ENCODE data around the gene PHLDA1. TPM values are rescaled to one million over a fixed set of nuclear protein-coding genes. Genes with fewer than 3 reads are reported as not detected.
A peak's percentile ranks its signal among the peaks of the same experiment; 100 is the strongest.

Gene PHLDA1
- total and polyA plus RNA-seq, 8 donors, result 15.8 to 59.3 (median 48.2) TPM

DNA sequence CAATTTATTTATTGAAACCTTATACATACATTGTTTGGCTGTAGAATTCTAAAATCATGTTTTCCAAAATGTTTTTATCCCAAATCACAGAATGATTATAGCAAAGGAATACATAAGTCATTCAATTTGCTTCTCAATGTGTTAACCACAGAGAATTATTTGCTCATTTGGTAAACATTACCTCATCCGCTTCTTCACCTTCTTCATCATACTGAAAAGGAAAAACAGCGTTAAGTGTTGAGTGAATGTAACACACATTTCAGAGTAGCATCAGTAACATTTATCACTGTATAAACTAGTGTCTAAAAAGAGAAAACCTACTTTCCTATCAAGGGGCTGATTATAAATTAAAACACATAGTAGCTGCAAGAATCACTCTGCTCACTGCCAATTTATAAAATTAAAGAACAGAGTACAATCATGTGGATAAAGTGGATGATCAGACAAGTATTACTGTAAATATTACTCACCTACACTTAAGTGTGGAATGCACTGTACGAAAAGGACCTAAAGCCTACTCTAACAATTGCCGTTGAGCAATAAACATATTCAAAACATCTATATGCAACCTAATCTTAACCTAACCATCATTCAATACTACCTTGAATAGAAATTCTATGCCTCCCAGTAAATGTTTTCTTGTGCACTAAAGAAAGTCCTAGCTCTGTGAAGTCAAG lies 18.1 kb upstream of the PHLDA1 start:
- Histone ChIP-seq H3K36me3 (peaks cover 0 to 69% of the 10 kb centered on the region in 2 donors), H3K27me3 (no peaks in the 10 kb centered on the region), H3K9me3 (no peaks in the 10 kb centered on the region), H3K27ac (peak overlapping the region in 1 of 2 donors; percentile 34), H3K4me3 (no peak overlapping the region), H3K4me1 (peaks cover 7 to 10% of the 10 kb centered on the region in 2 donors)
- intact Hi-C loops (cut with DNase I), result no loop called here
- TF ChIP-seq, protein P1, sequence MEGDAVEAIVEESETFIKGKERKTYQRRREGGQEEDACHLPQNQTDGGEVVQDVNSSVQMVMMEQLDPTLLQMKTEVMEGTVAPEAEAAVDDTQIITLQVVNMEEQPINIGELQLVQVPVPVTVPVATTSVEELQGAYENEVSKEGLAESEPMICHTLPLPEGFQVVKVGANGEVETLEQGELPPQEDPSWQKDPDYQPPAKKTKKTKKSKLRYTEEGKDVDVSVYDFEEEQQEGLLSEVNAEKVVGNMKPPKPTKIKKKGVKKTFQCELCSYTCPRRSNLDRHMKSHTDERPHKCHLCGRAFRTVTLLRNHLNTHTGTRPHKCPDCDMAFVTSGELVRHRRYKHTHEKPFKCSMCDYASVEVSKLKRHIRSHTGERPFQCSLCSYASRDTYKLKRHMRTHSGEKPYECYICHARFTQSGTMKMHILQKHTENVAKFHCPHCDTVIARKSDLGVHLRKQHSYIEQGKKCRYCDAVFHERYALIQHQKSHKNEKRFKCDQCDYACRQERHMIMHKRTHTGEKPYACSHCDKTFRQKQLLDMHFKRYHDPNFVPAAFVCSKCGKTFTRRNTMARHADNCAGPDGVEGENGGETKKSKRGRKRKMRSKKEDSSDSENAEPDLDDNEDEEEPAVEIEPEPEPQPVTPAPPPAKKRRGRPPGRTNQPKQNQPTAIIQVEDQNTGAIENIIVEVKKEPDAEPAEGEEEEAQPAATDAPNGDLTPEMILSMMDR (IDR thresholded peaks at IDR 0.05), result no peak
- ATAC-seq (peak; percentile 72), DNase-seq (no peak)

DNA sequence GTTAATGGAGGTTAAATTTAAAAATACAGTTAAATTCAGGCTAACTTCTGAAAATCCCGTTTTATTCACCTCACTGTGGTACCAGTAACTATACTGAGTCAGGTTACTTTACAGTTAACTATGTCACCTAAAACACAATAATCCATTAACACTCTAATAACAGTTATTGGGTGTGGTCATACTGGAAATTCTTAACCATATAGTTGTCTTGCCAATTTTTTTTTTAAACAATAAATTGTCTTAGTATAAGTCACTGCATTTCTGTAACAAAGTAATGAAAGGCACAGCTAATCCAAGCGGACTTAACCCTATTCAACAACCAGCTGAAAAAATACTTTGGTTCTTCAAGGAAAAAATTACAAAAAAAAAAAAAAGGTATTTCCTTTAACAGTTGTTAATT lies 16.2 kb upstream of the PHLDA1 start:
- H3K27ac ChIP-seq, result no peak overlapping the region
- no peak overlapping the region for H3K4me3 ChIP-seq
- no peak for ATAC-seq
- intact Hi-C loops (cut with DNase I), result no loop called here
- no peaks in the 10 kb centered on the region for H3K27me3 ChIP-seq
- peaks cover 7 to 10% of the 10 kb centered on the region in 2 donors for H3K4me1 ChIP-seq
- TF ChIP-seq, protein P1 (IDR thresholded peaks at IDR 0.05), result no peak
- H3K9me3 ChIP-seq, result no peaks in the 10 kb centered on the region
- DNase-seq, result no peak
- peaks cover 0 to 59% of the 10 kb centered on the region in 2 donors for H3K36me3 ChIP-seq

DNA sequence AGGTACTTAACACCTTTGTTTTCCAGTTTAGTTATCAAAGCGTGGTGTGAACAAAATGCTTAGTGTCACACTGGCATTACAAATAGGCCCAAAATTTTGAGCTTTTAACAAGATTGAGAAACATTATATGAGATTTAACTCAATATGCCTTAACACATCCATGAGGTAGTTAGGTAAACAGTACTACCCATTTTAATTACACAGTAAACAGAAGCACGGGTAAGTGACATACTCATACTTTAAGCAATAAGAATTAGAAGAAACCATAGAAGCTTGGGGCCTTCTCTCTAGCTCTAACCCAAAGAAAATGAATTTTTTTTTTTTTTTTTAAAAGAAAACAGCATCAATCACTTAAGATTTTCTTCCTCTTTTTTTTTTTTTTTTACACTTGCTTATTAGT lies 15.5 kb upstream of the PHLDA1 start:
- ATAC-seq (peak; percentile 72), DNase-seq (no peak)
- Histone ChIP-seq H3K27ac (no peak overlapping the region), H3K4me1 (peaks cover 7 to 10% of the 10 kb centered on the region in 2 donors), H3K36me3 (peaks cover 0 to 52% of the 10 kb centered on the region in 2 donors), H3K9me3 (no peaks in the 10 kb centered on the region), H3K27me3 (no peaks in the 10 kb centered on the region), H3K4me3 (no peak overlapping the region)
- intact Hi-C loops (cut with DNase I), result no loop called here
- TF ChIP-seq, protein P1 (IDR thresholded peaks at IDR 0.05), result no peak

DNA sequence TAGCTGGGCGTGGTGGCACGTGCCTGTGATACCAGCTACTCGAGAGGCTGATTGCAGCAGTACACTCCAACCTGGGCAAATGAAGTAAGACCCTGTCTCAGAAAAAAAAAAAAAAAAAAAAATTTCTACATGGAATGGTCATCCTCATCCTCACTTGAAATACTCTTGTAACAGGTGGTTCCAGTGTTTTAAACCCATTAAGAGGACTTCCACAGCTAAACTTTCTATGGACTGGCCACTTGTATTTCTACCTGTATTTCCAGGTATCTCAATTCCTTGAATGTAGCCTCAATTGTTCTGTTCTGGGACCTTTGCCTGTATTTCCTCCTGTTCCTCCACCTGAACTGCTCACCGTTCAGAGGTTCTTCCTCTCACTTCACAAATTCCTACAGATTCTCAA lies 11.8 kb upstream of the PHLDA1 start:
- H3K4me1 ChIP-seq, result peaks cover 0 to 4% of the 10 kb centered on the region in 2 donors
- no peak overlapping the region for H3K27ac ChIP-seq
- H3K27me3 ChIP-seq, result no peaks in the 10 kb centered on the region
- H3K4me3 ChIP-seq, result no peak overlapping the region
- TF ChIP-seq, protein P1 (IDR thresholded peaks at IDR 0.05), result no peak
- no peak for ATAC-seq
- no peak for DNase-seq
- peaks cover 0 to 15% of the 10 kb centered on the region in 2 donors for H3K36me3 ChIP-seq
- no peaks in the 10 kb centered on the region for H3K9me3 ChIP-seq
- intact Hi-C loops (cut with DNase I), result no loop called here

DNA sequence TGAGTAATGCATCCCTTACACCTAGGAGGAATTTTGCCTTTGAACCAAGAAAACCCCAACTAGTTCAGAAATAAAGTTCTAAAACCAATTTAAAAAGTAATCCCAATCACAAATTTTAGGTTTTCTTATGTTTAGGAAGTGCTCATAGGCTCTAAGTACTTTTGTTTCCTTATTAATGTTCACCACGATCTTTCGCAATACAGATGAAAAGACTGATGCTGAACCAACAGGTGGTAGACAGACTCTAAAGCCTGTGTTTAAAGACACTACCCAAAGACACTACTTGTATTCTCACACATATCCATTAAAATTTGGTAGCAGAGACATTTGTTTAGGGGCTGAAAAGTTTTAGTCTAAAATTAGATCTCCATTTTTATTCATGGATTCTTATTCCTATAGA lies 10.6 kb upstream of the PHLDA1 start:
- TF ChIP-seq, protein P1 (IDR thresholded peaks at IDR 0.05), result no peak
- ATAC-seq (peak; percentile 24), DNase-seq (no peak)
- no peak overlapping the region for H3K4me3 ChIP-seq
- H3K9me3 ChIP-seq, result no peaks in the 10 kb centered on the region
- H3K36me3 ChIP-seq, result peaks cover 0 to 9% of the 10 kb centered on the region in 2 donors
- H3K27me3 ChIP-seq, result no peaks in the 10 kb centered on the region
- H3K4me1 ChIP-seq, result peaks cover 4 to 6% of the 10 kb centered on the region in 2 donors
- no peak overlapping the region for H3K27ac ChIP-seq
- intact Hi-C loops (cut with DNase I), result no loop called here
